Epithelial cell of proximal tubule (primary cell): Measurements from ENCODE around the gene MYL4. TPM values are rescaled to one million over a fixed set of nuclear protein-coding genes. Genes with fewer than 3 reads are reported as not detected.

Experiments used
- DNase-seq: peaks from one replicate; pipeline ENCODE4 v3.0.0-alpha.2; 2011; ENCODE audit warnings: low read depth
- H3K4me3 ChIP-seq: 2 replicates; pipeline ENCODE4 v1.5.1; 2011; ENCODE audit warnings: low read depth, mild to moderate bottlenecking, low read length
- CTCF ChIP-seq: conservative IDR thresholded peaks from 2 replicates; pipeline ENCODE4 v1.5.1; 2012; ENCODE audit warnings: low read depth, mild to moderate bottlenecking, low read length
- total RNA-seq: library from RNA; depleted of rRNA; stranded (reverse); fragments of >200 nt; gene quantifications from 2 replicates; pipeline ENCODE4 v1.2.3, GENCODE V29; 2015

Gene MYL4
- total RNA-seq, 1 donor from 2014 or later, result not detected

DNA sequence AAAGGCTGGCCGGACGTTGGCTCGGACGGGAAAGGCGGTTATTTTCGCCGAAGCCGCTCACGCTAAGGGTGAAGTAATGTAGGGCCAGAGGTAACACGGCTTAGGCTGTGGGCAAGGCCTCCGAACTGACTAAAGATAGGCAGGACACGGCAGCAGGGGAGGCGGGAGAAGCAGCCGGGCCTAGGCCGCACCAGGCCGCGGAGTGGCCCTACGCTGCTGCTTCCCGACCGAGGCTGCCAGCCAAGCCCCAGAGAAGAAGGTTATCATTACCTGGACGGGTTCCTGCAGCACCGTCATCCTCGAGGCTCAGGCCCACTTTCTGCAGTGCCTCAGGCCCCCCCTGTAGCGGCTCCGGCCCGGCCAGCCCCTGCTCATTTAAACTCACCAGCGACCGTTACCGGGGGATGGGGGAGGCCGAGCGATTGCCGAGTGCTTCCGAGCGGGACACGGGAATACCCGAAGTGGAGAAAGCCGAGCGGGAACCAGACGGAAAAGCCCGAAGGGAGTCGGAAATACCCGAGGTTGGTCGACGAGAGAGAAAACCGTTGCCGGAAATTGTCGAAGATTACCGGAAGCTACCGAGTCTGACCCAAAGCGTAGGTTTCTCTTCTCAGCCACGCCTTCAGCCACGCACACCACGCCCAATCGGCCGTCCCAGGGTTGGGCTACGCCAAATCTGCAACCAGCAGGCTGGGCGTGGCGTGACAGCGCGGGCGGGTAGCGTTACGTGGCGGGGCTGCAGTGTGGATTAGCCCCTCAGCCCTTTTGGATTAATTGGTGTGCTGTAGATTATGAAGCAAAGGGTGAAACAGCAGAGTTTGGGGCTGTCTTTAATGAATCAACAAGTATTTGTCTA, 20.0 kb upstream of the MYL4 start, which contains the start of gene CDC27:
TSS of gene CDC27 (minus strand) at position 420 of the 856 bp plus-strand sequence. CDS start at position 297, 123 bp downstream.
- peak within 1 kb of the TSS; percentile 75 for H3K4me3 ChIP-seq
- peak; percentile 89 for DNase-seq
- TF ChIP-seq CTCF, result no peak

DNA sequence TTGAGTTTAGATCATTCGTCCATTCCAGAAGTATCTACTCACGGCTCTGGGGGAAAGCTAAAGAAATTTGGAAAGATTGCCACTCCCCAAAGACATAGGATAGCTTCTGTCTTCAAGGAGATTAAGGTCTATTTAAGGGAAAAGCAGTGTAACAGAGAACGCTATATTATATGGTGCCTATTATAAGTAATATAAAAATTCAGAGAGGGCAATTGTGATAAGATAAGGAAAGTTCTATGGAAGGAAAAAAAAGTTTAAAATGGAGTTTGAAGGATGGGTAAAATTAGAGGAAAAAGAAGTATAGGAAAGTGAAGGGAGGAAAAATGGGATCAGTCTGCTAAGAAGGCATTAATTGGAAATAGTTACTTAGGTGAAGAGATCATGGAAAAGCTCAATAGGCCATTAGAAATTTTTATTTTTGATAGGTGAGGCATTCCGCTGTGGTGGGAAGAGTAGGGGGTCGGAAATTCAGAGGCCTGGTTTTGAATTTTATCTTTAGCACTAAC, 19.4 kb upstream of the MYL4 start:
- DNase-seq, result no peak
- H3K4me3 ChIP-seq, result peak overlapping the region; percentile 75

DNA sequence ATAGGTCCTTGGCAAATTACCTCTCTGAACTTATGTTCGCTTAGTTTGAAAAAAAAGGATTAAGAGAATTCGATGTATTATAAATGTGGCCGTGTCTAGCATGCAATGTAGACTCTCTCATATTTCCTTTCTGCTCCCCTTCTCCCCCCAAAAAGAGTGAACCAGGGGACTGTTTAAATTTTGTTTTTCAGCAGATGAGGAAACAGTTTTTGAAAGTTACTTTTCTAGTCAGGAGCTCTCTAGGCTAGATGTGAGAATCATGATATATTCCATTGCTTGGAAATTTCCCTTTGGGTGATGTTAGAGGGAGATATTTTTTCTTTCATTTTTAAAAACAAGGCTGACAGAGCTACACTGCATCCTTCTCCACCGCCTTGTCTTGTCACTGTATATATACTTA, 18.9 kb upstream of the MYL4 start:
- DNase-seq, result no peak
- H3K4me3 ChIP-seq, result no peak overlapping the region
- no peak for TF ChIP-seq CTCF

More for the DNA sequence above, 19.4 kb upstream of the MYL4 start:
- no peak for TF ChIP-seq CTCF

DNA sequence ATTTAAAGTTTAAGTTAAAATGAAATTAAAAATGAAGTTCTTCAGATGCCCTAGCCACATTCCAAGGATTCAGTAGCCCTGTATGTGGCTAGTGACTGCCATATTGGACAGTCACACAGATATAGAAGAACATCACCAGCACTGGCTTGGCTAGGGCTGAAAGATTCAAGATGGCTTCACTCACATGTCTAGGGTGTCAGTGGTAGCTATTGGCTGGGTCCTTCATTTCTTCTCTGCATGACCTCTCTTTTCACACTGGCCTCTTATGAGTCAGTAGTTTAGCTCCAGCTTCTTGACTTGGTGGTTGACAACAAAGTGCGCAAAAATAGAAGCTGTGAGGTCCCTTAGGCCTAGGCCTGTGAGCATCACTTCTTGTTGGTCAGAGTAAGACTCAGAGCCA, 18.4 kb upstream of the MYL4 start:
- TF ChIP-seq CTCF, result no peak
- no peak overlapping the region for H3K4me3 ChIP-seq
- no peak for DNase-seq

DNA sequence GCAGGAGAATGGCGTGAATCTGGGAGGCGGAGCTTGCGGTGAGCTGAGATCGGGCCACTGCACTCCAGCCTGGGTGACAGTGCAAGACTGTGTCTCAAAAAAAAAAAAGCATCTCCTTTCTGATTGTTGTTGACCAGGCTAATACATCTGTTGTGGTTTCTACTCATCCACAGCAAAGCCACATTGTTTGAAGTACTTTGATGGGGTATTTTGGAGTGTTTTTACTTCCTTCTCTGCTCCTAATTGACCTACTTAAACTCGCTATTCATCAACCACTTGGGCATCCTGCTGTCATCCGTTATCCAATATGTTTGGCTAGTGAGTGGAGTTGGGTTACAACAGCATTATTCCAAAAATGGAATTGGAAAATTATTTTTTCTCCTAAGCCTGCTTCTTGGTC, 16.6 kb upstream of the MYL4 start:
- H3K4me3 ChIP-seq, result no peak overlapping the region
- no peak for TF ChIP-seq CTCF
- no peak for DNase-seq

GRCh38 chr17:47193931-47194511, 15.1 kb upstream of the MYL4 start:
- DNase-seq, result no peak
- no peak for TF ChIP-seq CTCF

DNA sequence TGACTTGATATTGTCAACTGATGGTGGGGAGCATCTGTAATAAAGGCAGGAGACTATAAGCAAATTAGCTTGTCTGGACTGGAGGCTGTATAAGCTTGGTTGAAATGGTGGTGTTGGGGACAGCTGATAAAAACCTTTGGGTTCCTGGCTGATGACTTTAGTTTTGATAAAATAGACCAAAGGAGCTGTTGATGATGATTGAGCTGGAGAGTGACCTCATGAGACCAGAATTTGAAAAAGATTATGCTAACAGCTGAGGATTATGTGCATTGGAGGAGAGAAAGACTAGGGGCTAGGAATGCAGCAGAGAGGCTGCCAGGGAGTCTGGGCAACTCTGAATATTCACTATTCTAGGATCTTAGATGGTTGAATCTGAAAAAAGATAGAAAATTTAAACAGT, 11.3 kb upstream of the MYL4 start:
- no peak overlapping the region for H3K4me3 ChIP-seq
- no peak for DNase-seq
- TF ChIP-seq CTCF, result no peak

More at GRCh38 chr17:47193931-47194511, 15.1 kb upstream of the MYL4 start:
- no peak overlapping the region for H3K4me3 ChIP-seq
